ENCODE measurements around the gene TMSB4X.
"Not testable (repeated sequence)": the region's sequence is repeated elsewhere in the genome, so short reads cannot be mapped to it uniquely, and the experiment has no call there.

TMSB4X gene

DNA sequence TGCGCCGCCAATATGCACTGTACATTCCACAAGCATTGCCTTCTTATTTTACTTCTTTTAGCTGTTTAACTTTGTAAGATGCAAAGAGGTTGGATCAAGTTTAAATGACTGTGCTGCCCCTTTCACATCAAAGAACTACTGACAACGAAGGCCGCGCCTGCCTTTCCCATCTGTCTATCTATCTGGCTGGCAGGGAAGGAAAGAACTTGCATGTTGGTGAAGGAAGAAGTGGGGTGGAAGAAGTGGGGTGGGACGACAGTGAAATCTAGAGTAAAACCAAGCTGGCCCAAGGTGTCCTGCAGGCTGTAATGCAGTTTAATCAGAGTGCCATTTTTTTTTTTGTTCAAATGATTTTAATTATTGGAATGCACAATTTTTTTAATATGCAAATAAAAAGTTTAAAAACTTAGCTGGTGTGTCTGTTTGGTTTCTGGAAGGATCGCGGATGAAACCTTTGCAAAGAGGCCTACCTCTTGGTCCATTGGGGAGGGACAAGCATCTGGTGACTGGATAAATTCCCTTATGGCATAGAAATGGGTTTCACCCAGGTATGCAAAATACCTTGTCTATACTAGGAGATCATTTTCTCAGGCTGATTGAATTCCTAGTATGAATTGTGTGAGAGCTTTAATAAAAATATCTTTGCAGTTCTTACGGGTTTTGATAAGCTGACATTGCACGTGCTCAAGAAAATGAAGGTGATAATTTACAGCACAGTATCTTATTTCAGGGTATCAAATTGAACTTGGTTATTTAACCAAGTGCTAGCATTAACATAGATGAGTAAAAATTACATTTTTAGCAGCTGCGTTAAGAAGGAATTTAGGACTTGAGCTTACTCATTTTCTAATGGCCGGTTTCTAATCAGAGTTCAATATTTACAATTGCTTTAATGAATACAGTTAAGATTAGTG is 2.2 kb downstream of the TMSB4X start:
- not testable (repeated sequence) for H3K9me3 ChIP-seq (ENCODE audit: control insufficient read depth, insufficient read depth, low read length); H3K27me3 ChIP-seq (ENCODE audit: control insufficient read depth, insufficient read depth, low read length)
- Histone ChIP-seq H3K4me3 (ENCODE audit: low read depth, low read length) (peak overlapping the region; percentile 94), H3K36me3 (ENCODE audit: control insufficient read depth, insufficient read depth, low read length) (peaks cover 18% of the 10 kb centered on the region), H3K27ac (ENCODE audit: low read depth, low read length) (peak overlapping the region; percentile 82), H3K9ac (ENCODE audit: low read depth, low read length) (peak overlapping the region; percentile 95), H3K4me1 (ENCODE audit: control insufficient read depth, insufficient read depth, low read length) (peaks cover 46% of the 10 kb centered on the region)

DNA sequence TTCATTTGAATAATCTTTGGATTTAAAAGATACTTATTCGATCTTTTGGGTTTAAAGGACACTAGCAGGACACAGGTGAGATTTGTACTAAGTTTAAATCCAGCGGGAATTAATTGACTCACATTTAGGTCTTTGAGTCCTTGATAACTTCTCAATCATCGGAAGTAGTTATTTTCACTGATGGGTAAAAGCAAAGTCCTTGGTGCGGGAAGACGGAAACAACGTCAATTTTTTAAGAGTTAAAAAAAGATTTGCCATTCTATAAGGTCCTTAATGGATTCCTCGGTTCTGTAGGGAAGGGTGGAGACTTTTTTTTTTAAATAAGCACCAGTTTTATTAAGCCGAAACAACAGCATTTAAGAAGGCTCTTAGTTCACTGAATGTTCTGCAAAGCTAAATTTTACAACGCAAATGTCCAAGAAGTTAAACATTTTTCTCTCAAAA is 2.9 kb downstream of the TMSB4X start:
- H3K4me3 ChIP-seq (ENCODE audit: low read depth, low read length) = peak overlapping the region; percentile 94

DNA sequence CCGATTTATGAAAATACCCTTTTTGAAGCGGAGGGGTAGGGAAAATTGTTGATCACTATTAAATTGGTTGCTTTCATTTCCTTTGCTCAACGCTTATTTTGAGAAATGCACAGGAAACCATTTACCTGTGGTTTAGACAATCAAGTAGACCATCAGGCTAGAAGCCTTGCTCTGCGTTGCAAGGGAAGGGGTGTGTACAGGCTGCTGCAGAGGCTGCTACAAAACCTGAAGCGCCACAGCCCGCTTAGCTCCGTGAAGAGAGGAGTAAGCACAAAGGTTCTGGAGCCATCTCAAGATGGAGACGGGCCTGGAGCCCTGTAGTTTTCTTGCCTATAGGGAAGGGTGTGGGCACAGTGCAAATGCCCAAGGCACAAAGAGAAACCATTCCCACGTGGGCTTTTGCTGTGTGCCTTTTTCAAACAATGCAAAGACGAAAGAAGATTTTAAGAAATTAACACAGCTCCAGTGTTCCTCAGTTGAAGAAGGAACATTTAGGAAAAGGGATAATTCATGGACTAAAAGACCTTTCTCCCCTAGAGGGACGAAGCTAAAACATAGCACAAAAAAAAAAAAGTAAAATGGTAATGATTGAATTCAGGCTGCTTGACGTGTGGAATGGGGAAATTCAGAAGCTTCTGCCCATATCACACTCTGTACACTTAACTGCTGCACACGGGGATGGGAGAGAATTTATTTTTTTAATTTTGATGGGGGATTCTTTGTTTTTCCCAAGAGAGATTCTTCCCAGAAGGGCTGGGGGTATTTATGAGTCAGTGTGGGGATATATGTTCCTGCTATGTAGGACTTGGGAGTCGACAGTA is 3.5 kb downstream of the TMSB4X start:
- Histone ChIP-seq H3K36me3 (ENCODE audit: control insufficient read depth, insufficient read depth, low read length) (peaks cover 18% of the 10 kb centered on the region), H3K9me3 (ENCODE audit: control insufficient read depth, insufficient read depth, low read length) (no peaks in the 10 kb centered on the region), H3K9ac (ENCODE audit: low read depth, low read length) (peak overlapping the region; percentile 67; the same call in 1 of the 2 replicates), H3K27me3 (ENCODE audit: control insufficient read depth, insufficient read depth, low read length) (no peaks in the 10 kb centered on the region), H3K27ac (ENCODE audit: low read depth, low read length) (peak overlapping the region; percentile 82), H3K4me1 (ENCODE audit: control insufficient read depth, insufficient read depth, low read length) (peaks cover 41% of the 10 kb centered on the region), H3K4me3 (ENCODE audit: low read depth, low read length) (peak overlapping the region; percentile 94)

More for the DNA sequence above, 2.9 kb downstream of the TMSB4X start:
- Histone ChIP-seq H3K36me3 (ENCODE audit: control insufficient read depth, insufficient read depth, low read length) (peaks cover 18% of the 10 kb centered on the region), H3K9ac (ENCODE audit: low read depth, low read length) (peak overlapping the region; percentile 67; the same call in 1 of the 2 replicates), H3K27me3 (ENCODE audit: control insufficient read depth, insufficient read depth, low read length) (no peaks in the 10 kb centered on the region), H3K4me1 (ENCODE audit: control insufficient read depth, insufficient read depth, low read length) (peaks cover 46% of the 10 kb centered on the region), H3K9me3 (ENCODE audit: control insufficient read depth, insufficient read depth, low read length) (no peaks in the 10 kb centered on the region), H3K27ac (ENCODE audit: low read depth, low read length) (peak overlapping the region; percentile 82)

DNA sequence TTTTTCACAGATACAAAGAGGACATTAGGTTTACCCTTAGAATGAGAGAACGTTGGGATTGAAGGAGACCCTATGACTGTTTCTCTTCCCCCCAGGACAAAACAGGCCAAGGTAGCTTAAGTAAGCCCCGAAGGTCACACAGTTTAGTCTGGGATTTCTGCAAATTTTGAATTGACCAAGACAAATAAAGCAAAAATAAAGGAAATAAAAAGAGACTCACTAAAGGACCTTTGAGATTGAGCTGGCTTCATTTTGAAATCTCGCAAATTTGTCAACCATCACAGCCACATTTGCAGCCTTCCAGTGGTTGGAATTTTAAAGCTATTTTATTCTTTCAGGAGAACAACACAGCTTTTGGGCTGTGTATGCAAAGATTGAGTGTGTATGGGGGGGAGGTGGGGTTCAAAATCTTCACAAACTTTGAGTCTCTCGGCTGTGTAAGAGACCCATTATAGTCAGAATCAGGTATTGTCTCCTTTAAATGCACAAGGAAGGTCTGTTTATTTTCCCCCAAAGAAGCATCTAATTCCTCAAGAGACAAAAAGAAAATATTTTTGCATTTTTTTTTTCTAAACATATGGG is 4.2 kb downstream of the TMSB4X start:
- Histone ChIP-seq H3K9ac (ENCODE audit: low read depth, low read length) (no peak overlapping the region), H3K4me1 (ENCODE audit: control insufficient read depth, insufficient read depth, low read length) (peaks cover 34% of the 10 kb centered on the region), H3K4me3 (ENCODE audit: low read depth, low read length) (no peak overlapping the region), H3K9me3 (ENCODE audit: control insufficient read depth, insufficient read depth, low read length) (no peaks in the 10 kb centered on the region), H3K36me3 (ENCODE audit: control insufficient read depth, insufficient read depth, low read length) (peaks cover 18% of the 10 kb centered on the region), H3K27ac (ENCODE audit: low read depth, low read length) (peak overlapping the region; percentile 82), H3K27me3 (ENCODE audit: control insufficient read depth, insufficient read depth, low read length) (no peaks in the 10 kb centered on the region)

DNA sequence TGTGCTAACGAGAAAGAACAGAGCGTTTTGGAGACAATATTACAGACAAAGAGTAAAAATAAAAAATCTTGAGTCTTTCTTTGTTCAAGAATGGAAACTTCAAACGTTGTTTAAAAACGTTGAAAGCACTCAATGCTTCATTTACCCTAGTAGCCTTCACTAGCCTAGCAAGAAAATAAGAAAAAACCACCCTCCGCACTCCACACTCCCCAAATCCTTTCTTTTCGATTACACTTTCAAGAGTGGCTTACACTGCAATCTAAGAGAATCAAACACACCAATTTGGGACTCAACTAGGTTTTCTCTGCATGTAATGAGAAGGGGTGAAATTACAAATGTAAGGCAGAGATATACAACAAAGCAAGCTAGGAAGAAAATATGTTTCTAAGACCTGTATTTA is 4.7 kb downstream of the TMSB4X start:
- Histone ChIP-seq H3K9ac (ENCODE audit: low read depth, low read length) (no peak overlapping the region), H3K27me3 (ENCODE audit: control insufficient read depth, insufficient read depth, low read length) (no peaks in the 10 kb centered on the region), H3K27ac (ENCODE audit: low read depth, low read length) (peak overlapping the region; percentile 82), H3K36me3 (ENCODE audit: control insufficient read depth, insufficient read depth, low read length) (peaks cover 18% of the 10 kb centered on the region), H3K4me3 (ENCODE audit: low read depth, low read length) (no peak overlapping the region), H3K9me3 (ENCODE audit: control insufficient read depth, insufficient read depth, low read length) (no peaks in the 10 kb centered on the region), H3K4me1 (ENCODE audit: control insufficient read depth, insufficient read depth, low read length) (peaks cover 29% of the 10 kb centered on the region)

DNA sequence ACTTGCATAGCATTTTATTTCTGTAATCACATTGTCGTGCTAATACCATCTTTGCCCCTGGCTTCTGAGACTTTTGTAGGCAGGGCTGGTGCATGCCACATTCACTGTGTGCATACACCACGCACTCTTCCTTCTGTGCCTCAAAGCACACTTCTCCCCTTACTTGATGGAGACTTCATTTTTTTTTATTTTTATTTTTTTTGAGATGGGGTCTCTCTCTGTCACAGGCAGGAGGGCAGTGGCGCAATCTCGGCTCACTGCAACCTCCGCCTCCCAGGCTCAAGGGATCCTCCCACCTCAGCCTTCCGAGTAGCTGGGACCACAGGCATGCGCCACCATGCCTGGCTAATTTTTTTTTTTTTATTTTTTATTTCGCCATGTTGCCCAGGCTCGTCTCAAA is 5.1 kb downstream of the TMSB4X start:
- H3K36me3 ChIP-seq (ENCODE audit: control insufficient read depth, insufficient read depth, low read length) = peaks cover 18% of the 10 kb centered on the region
- H3K9ac ChIP-seq (ENCODE audit: low read depth, low read length); H3K4me3 ChIP-seq (ENCODE audit: low read depth, low read length); H3K9me3 ChIP-seq (ENCODE audit: control insufficient read depth, insufficient read depth, low read length); H3K27me3 ChIP-seq (ENCODE audit: control insufficient read depth, insufficient read depth, low read length): not testable (repeated sequence)
- H3K4me1 ChIP-seq (ENCODE audit: control insufficient read depth, insufficient read depth, low read length) = peaks cover 29% of the 10 kb centered on the region
- H3K27ac ChIP-seq (ENCODE audit: low read depth, low read length) = peak overlapping the region; percentile 82

DNA sequence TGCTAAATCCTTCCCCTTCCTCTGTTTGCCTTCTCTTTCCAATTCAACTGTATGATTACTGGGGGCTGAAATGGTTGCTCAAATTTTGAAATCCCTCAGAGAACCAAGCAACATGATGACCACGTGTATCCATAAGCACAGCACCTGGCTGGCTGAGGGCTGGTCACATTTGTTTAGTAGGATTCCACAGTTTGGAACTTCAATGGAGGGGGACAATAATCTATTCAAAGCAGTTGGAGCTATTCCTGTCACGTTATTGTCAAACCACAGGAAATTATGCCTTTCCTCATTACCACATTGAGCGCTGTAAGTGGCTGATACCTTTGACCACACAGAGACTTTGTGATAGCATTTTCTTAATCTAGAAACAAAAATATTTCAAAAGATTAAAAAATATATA is 7.0 kb downstream of the TMSB4X start:
- Histone ChIP-seq H3K4me1 (ENCODE audit: control insufficient read depth, insufficient read depth, low read length) (peaks cover 29% of the 10 kb centered on the region), H3K27ac (ENCODE audit: low read depth, low read length) (no peak overlapping the region), H3K9ac (ENCODE audit: low read depth, low read length) (no peak overlapping the region)

DNA sequence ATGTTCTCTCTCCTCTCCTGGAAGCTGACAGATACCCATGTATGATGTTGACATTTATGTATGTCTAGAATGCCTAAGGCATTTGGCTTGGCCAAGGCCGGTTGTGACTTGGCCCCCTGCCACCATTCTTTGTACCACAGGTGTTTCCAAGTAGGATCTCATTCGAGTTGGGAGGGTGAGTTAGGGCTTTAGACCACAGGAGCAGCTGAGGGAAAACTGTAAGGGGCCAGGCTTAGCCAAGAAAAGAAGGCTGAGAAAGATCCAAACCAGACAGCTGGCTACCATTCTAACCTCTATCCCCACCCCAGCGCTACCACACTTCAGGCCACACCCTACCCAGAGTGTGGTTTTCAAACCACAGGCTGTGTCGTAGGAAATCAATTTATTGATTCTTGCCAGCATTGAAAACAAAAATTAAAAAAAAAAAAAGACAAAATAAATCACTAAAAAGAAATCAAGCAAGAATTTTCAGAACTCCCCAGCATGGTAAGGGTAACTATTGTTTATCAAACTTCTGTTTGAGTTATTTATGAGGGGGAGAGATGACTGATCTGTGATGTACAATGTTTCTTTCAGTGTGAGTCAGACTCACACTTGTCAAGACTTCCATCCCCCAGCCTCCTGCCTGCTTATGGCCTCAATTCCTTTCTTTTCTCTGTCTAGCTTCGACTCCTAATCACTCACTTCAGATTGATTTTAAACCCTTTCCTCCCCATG is 9.9 kb downstream of the TMSB4X start:
- 0 out of 2 replicates have a peak, but pooled peaks cover 5% of the 10 kb centered on the region for H3K9me3 ChIP-seq (ENCODE audit: control insufficient read depth, insufficient read depth, low read length)
- peaks cover 6% of the 10 kb centered on the region for H3K4me1 ChIP-seq (ENCODE audit: control insufficient read depth, insufficient read depth, low read length)
- no peak overlapping the region for H3K9ac ChIP-seq (ENCODE audit: low read depth, low read length)
- no peaks in the 10 kb centered on the region for H3K27me3 ChIP-seq (ENCODE audit: control insufficient read depth, insufficient read depth, low read length)
- no peak overlapping the region for H3K27ac ChIP-seq (ENCODE audit: low read depth, low read length)
- H3K4me3 ChIP-seq (ENCODE audit: low read depth, low read length) = no peak overlapping the region
- H3K36me3 ChIP-seq (ENCODE audit: control insufficient read depth, insufficient read depth, low read length) = no peaks in the 10 kb centered on the region

More for the DNA sequence above, 7.0 kb downstream of the TMSB4X start:
- no peak overlapping the region for H3K4me3 ChIP-seq (ENCODE audit: low read depth, low read length)
- H3K36me3 ChIP-seq (ENCODE audit: control insufficient read depth, insufficient read depth, low read length) = peaks cover 9% of the 10 kb centered on the region
- no peaks in the 10 kb centered on the region for H3K27me3 ChIP-seq (ENCODE audit: control insufficient read depth, insufficient read depth, low read length)
- 0 out of 2 replicates have a peak, but pooled peaks cover 1% of the 10 kb centered on the region for H3K9me3 ChIP-seq (ENCODE audit: control insufficient read depth, insufficient read depth, low read length)

DNA sequence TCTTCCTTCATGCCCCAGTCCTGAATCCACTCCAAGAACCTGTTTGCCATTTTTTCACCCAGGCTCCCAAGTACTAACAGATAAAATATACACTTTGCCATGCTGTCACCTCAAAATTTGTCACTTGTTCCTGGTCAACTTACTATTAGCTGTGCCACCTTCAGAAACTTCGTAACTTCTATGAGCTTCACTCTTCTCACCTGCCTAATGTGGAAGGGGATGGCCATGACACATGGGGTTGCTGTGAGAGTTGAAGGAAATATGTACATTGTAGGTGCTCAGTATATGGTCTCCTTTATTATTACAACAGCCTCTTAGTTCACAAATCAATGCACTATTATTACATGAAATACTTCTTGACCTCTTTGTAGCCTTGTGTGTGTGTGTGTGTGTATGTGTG is 10.4 kb downstream of the TMSB4X start:
- Histone ChIP-seq H3K9me3 (ENCODE audit: control insufficient read depth, insufficient read depth, low read length) (0 out of 2 replicates have a peak, but pooled peaks cover 5% of the 10 kb centered on the region), H3K36me3 (ENCODE audit: control insufficient read depth, insufficient read depth, low read length) (no peaks in the 10 kb centered on the region), H3K4me3 (ENCODE audit: low read depth, low read length) (no peak overlapping the region), H3K27ac (ENCODE audit: low read depth, low read length) (no peak overlapping the region), H3K27me3 (ENCODE audit: control insufficient read depth, insufficient read depth, low read length) (no peaks in the 10 kb centered on the region), H3K9ac (ENCODE audit: low read depth, low read length) (no peak overlapping the region), H3K4me1 (ENCODE audit: control insufficient read depth, insufficient read depth, low read length) (0 out of 2 replicates have a peak, but pooled peaks cover 4% of the 10 kb centered on the region)

DNA sequence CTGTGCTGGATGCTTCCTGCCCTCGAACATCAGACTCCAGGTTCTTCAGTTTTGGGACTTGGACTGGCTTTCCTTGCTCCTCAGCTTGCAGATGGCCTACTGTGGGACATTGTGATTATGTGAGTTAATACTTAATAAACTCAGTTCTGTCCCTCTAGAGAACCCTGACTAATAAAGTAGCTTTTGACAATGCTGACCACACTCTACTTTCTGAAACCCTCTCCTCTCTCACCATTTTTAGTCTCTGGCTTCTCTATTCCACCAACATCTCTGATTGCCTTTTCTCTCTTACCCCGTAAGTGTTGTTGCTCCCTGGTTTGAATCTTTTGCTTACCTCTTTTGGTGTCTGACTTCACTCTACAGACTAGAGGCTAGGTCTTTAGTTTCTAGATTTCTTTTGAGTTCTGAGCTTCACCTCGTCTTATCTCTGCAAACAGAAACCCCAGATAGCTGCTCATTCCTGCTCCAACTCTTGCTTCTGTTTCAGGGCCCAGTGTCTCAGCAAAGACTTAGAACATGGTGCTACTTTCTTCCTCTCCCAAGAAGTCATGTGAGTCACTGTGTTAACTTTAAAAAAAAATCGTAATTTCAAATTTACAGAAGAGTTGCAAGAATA is 11.4 kb downstream of the TMSB4X start:
- Histone ChIP-seq H3K9me3 (ENCODE audit: control insufficient read depth, insufficient read depth, low read length) (0 out of 2 replicates have a peak, but pooled peaks cover 5% of the 10 kb centered on the region), H3K4me1 (ENCODE audit: control insufficient read depth, insufficient read depth, low read length) (0 out of 2 replicates have a peak, but pooled peaks cover 4% of the 10 kb centered on the region), H3K36me3 (ENCODE audit: control insufficient read depth, insufficient read depth, low read length) (no peaks in the 10 kb centered on the region), H3K27ac (ENCODE audit: low read depth, low read length) (no peak overlapping the region), H3K27me3 (ENCODE audit: control insufficient read depth, insufficient read depth, low read length) (no peaks in the 10 kb centered on the region), H3K4me3 (ENCODE audit: low read depth, low read length) (no peak overlapping the region), H3K9ac (ENCODE audit: low read depth, low read length) (no peak overlapping the region)
